SK-N-SH (cell line): ENCODE measurements around the gene PHOX2A.

Experiments
- EP300 ChIP-seq, 2 experiments: IDR thresholded peaks; 2 replicates each; pipeline versions ENCODE4 v1.4.0 to v1.6.1; 2012; ENCODE audit warnings: borderline replicate concordance in 1 of 2, low read depth in 1 of 2, low read length in 1 of 2
- EZH2phosphoT487 ChIP-seq: fragments of 200-600 bp; sonication (generic); IDR thresholded peaks from 2 replicates; pipeline ENCODE4 v1.6.1; 2017; ENCODE audit warnings: low read depth, mixed run types, mild to moderate bottlenecking, antibody characterized with exemption, moderate library complexity, borderline replicate concordance
- GABPA ChIP-seq: IDR thresholded peaks from 2 replicates; pipeline ENCODE4 v1.4.0; 2012; ENCODE audit warnings: low read depth, mild to moderate bottlenecking
- SIN3A ChIP-seq: IDR thresholded peaks from 2 replicates; pipeline ENCODE4 v1.6.1; 2012; ENCODE audit warnings: low read depth, mild to moderate bottlenecking, low read length, moderate library complexity, borderline replicate concordance
- TF ChIP-seq, protein P1 (sequence below): fragments of 200-600 bp; sonication (generic); IDR thresholded peaks from 2 replicates; pipeline ENCODE4 v1.6.1; 2017; ENCODE audit warnings: antibody characterized with exemption, mild to moderate bottlenecking, moderate library complexity
- TF ChIP-seq, protein P2 (sequence below): IDR thresholded peaks from 2 replicates; pipeline ENCODE4 v1.4.0; 2012; ENCODE audit warnings: low read depth
- TF ChIP-seq, protein P3 (sequence below): IDR thresholded peaks from 2 replicates; pipeline ENCODE4 v1.6.1; 2012; ENCODE audit warnings: mild to moderate bottlenecking, low read depth, low read length, moderate library complexity

DNA sequence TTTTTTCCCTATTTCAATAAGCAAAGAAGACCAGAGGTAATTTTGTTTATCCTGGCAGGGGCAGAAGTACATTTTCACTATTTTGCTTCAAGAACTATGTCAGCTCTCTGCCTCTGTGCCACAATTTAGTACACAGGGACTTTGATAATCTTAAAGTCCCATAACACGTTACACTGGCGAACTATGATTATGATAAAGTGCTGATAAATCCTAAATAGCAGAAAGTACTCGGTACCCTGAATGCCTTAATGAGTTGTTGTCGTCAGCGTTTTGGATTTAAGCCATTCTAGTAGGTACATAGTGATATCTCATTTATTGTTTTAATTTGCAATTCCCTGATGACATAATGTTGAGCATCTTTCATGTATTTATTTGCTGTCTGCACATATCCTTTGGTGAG lies 16.6 kb upstream of the PHOX2A start:
- TF ChIP-seq EP300 (IDR thresholded peaks at IDR 0.05; ENCODE audit: borderline replicate concordance in 1 of 2, low read depth in 1 of 2, low read length in 1 of 2), result no peak
- no peak for TF ChIP-seq EZH2phosphoT487
- TF ChIP-seq, protein P1, sequence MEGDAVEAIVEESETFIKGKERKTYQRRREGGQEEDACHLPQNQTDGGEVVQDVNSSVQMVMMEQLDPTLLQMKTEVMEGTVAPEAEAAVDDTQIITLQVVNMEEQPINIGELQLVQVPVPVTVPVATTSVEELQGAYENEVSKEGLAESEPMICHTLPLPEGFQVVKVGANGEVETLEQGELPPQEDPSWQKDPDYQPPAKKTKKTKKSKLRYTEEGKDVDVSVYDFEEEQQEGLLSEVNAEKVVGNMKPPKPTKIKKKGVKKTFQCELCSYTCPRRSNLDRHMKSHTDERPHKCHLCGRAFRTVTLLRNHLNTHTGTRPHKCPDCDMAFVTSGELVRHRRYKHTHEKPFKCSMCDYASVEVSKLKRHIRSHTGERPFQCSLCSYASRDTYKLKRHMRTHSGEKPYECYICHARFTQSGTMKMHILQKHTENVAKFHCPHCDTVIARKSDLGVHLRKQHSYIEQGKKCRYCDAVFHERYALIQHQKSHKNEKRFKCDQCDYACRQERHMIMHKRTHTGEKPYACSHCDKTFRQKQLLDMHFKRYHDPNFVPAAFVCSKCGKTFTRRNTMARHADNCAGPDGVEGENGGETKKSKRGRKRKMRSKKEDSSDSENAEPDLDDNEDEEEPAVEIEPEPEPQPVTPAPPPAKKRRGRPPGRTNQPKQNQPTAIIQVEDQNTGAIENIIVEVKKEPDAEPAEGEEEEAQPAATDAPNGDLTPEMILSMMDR, result no peak
- TF ChIP-seq GABPA, result no peak
- TF ChIP-seq, protein P2, sequence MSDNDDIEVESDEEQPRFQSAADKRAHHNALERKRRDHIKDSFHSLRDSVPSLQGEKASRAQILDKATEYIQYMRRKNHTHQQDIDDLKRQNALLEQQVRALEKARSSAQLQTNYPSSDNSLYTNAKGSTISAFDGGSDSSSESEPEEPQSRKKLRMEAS, result no peak
- TF ChIP-seq, protein P3, sequence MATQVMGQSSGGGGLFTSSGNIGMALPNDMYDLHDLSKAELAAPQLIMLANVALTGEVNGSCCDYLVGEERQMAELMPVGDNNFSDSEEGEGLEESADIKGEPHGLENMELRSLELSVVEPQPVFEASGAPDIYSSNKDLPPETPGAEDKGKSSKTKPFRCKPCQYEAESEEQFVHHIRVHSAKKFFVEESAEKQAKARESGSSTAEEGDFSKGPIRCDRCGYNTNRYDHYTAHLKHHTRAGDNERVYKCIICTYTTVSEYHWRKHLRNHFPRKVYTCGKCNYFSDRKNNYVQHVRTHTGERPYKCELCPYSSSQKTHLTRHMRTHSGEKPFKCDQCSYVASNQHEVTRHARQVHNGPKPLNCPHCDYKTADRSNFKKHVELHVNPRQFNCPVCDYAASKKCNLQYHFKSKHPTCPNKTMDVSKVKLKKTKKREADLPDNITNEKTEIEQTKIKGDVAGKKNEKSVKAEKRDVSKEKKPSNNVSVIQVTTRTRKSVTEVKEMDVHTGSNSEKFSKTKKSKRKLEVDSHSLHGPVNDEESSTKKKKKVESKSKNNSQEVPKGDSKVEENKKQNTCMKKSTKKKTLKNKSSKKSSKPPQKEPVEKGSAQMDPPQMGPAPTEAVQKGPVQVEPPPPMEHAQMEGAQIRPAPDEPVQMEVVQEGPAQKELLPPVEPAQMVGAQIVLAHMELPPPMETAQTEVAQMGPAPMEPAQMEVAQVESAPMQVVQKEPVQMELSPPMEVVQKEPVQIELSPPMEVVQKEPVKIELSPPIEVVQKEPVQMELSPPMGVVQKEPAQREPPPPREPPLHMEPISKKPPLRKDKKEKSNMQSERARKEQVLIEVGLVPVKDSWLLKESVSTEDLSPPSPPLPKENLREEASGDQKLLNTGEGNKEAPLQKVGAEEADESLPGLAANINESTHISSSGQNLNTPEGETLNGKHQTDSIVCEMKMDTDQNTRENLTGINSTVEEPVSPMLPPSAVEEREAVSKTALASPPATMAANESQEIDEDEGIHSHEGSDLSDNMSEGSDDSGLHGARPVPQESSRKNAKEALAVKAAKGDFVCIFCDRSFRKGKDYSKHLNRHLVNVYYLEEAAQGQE, result no peak
- TF ChIP-seq SIN3A, result no peak
